ENCODE data around the gene SLC6A8.

Gene SLC6A8

GRCh38 chrX:153687121-153688039 is at the start of gene SLC6A8:
Gene SLC6A8, plus strand, starts transcription at chrX:153687926. Its CDS starts 649 bp downstream, at chrX:153688575.
- DNase-seq, result no peak

GRCh38 chrX:153638041-153638371 is 49.7 kb upstream of the SLC6A8 start:
- no peak for DNase-seq

GRCh38 chrX:153638436-153639176 is 49.1 kb upstream of the SLC6A8 start:
- no peak for DNase-seq

GRCh38 chrX:153639177-153640044 is 48.3 kb upstream of the SLC6A8 start:
- no peak for DNase-seq

GRCh38 chrX:153640045-153640686 is 47.6 kb upstream of the SLC6A8 start:
- DNase-seq, result no peak

- no peak for DNase-seq
Measured at GRCh38 chrX:153640736-153641575, 46.8 kb upstream of the SLC6A8 start.

GRCh38 chrX:153641627-153642026 is 46.1 kb upstream of the SLC6A8 start:
- DNase-seq, result no peak

GRCh38 chrX:153642051-153642654 is 45.6 kb upstream of the SLC6A8 start:
- DNase-seq, result no peak

GRCh38 chrX:153642655-153643430 is 44.9 kb upstream of the SLC6A8 start:
- no peak for DNase-seq

GRCh38 chrX:153643431-153644351 is 44.0 kb upstream of the SLC6A8 start:
- DNase-seq, result no peak

GRCh38 chrX:153644356-153645125 is 43.2 kb upstream of the SLC6A8 start:
- DNase-seq, result no peak

- DNase-seq, result no peak
Measured at GRCh38 chrX:153645151-153645550, 42.6 kb upstream of the SLC6A8 start.

- no peak for DNase-seq
Measured at GRCh38 chrX:153645921-153646488, 41.7 kb upstream of the SLC6A8 start.

- DNase-seq, result no peak
Measured at GRCh38 chrX:153646620-153647373, 40.9 kb upstream of the SLC6A8 start, which contains the start of gene DUSP9. Gene DUSP9, plus strand, starts transcription at chrX:153647203. Its CDS starts 751 bp downstream, at chrX:153647954.

GRCh38 chrX:153647461-153648357 is 40.0 kb upstream of the SLC6A8 start:
- DNase-seq, result no peak

Measured in activated CD4-positive, CD25-positive, alpha-beta regulatory T cell treated with anti-CD3 and anti-CD28 coated beads, Interleukin-2, amount 50 U/mL, for 72 hours (primary cell).